ENCODE results near the gene NEU2. TPM values are rescaled to one million over a fixed set of nuclear protein-coding genes. Genes with fewer than 3 reads are reported as not detected.

NEU2 gene
- polyA plus RNA-seq, 3 donors from 2014 or later: not detected

DNA sequence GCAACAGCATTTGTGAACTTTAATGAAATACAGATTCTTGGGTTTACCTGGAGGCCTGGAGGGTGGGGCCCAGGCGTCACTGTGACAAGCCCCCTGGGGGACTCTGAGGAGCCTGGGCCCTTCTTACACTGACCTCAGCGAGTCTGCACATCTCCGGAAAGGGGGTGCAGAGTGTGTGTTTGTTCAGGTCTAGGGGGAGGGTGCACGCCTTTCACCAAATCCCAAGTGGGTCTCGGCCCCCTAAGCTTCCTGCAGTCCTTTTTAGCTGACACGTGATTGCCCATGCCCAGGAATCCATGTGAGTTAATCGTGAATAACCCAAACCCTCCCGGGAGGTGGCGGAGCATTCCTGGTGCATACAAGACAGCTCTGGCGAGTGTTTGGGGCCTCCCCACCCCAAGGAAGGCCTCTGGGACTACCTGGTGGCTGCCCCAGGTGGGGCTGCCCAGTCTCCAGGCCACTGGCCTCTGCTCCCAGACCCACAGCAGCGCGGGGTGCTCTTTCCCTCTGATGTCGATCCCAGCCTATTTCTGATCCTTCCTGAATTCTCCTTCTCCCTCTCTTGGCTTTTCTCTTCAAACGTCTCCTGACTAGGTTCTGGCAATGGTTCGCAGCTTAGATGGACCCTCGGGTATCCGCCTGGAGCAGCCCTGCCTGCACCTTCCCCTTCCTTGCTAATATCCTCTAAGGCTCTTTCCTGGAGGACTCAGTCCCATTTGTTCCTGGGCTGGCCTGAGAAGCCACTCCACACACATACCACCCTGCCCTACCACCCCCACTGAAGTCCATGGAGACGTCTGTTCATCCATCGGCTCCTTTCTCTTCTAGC, 29.4 kb upstream of the NEU2 start:
- Mint-ChIP-seq H3K27ac (no peak overlapping the region), H3K4me3 (no peak overlapping the region), H3K9me3 (no peaks in the 10 kb centered on the region), H3K27me3 (ENCODE audit: low read depth in 3 of 3) (peaks cover 0 to 7% (median 2%) of the 10 kb centered on the region in 3 donors), H3K36me3 (no peaks in the 10 kb centered on the region), H3K4me1 (no peaks in the 10 kb centered on the region)
- no peak for DNase-seq

DNA sequence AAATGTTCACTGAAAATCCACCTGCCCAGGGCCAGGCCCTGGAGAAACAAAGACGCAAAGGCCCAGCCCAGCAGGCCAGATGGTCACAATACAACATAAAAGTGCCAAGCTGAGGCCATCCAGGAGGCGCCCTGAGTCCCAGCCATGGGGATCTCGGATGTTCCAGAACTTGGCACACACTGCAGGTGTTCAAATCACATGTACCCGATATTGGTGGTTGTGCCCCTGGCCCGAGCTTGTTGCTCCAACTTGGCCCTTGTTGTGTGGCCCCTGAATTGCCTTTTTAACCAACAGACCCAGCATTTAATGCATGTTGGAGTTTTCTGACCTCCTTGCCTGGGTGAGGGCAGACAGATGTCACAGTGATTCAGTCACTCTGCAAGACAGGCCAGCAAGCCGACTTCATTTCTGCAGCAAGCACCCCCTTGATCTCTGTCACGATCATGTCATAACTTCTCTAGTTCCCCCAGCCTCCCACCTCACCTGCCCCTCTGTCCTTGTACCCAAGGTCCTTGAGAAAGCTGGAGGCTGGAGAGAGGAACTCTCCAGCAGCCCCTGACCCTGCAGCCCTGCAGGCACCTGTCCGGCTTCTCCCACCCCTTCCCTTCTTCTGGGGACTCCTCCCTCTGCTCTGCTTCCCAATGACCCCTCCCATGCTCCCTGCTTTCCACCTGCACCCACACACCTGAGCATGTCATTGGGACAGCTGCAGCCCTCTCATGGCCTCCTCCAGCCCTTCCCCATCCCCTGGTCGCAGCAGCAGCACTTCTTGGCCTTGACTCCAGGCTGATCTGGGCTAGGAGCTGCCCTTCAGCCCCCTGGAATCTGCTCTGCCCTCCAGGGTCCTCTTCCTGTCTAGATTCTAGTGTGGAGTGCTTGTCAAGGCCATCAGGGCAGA, 28.6 kb upstream of the NEU2 start:
- Mint-ChIP-seq H3K4me3 (no peak overlapping the region), H3K27me3 (ENCODE audit: low read depth in 3 of 3) (peaks cover 0 to 7% (median 2%) of the 10 kb centered on the region in 3 donors), H3K4me1 (no peaks in the 10 kb centered on the region), H3K9me3 (no peaks in the 10 kb centered on the region), H3K27ac (no peak overlapping the region), H3K36me3 (no peaks in the 10 kb centered on the region)
- no peak for DNase-seq

DNA sequence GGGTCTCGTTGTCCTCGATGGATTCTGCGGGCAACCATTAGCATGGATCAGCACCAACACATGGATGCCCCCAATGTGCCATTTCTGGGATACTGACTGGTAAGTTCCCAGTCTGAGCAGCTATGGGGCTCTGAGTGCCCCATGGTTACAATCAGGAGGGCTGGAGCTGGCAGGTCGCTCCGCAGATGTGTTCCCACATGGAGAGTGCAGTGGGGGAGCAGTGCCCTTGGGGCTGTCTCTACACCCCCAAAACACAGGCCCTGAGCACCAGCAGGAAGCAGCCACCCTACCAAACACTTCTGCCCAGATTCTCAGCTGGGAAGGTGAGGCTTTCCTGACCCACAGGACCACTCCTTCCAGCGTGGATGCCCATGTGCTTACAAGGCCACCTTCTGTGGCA, 27.4 kb upstream of the NEU2 start:
- Mint-ChIP-seq H3K4me1 (no peaks in the 10 kb centered on the region), H3K27me3 (ENCODE audit: low read depth in 3 of 3) (peaks cover 2 to 5% (median 2%) of the 10 kb centered on the region in 3 donors), H3K27ac (peak overlapping the region in 1 of 6 donors; percentile 31), H3K9me3 (no peaks in the 10 kb centered on the region), H3K36me3 (no peaks in the 10 kb centered on the region), H3K4me3 (no peak overlapping the region)
- no peak for DNase-seq

DNA sequence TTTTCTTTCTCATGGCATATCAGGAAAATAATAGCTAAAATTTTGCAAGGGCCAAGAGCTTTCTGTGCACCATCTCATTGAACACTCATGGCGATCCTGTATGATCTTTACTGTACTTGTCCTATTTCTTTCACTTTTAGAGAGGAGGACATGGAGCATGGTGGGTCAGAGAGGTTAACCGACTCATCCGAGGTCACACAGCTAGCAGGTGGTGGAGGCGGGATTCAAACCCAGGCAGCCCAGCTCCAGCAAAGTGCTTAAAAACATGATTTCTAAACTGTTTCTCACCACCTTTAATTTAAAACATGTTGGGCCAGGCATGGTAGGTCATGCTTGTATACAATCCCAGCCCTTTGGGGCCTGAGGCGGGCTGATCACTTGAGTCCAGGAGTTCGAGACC, 25.8 kb upstream of the NEU2 start:
- Mint-ChIP-seq H3K4me3 (no peak overlapping the region), H3K27ac (no peak overlapping the region), H3K36me3 (no peaks in the 10 kb centered on the region)

DNA sequence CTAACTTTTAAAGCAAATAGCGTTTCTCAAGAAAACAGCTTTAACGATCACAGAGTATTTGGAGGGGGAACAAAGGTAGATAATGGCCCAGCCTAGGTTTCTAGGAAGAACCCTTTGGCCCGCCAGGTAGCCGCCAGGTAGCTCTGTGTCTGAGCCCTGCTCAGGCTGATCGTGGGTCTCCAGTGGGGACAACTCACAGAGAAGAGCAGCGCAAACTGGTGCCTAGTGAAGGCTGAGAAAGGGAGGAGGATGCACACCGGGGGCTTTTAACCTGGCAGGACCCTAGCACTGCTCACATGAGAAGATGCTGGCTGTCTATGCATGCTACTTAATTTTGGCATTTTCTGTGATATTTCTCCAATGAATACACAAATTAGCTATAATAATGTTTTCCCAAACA, 25.2 kb upstream of the NEU2 start:
- Mint-ChIP-seq H3K36me3 (no peaks in the 10 kb centered on the region), H3K4me3 (no peak overlapping the region), H3K4me1 (no peaks in the 10 kb centered on the region), H3K27me3 (ENCODE audit: low read depth in 3 of 3) (peaks cover 2 to 3% (median 3%) of the 10 kb centered on the region in 3 donors), H3K9me3 (no peaks in the 10 kb centered on the region), H3K27ac (no peak overlapping the region)
- DNase-seq: no peak

More for the DNA sequence above, 25.8 kb upstream of the NEU2 start:
- H3K4me1 Mint-ChIP-seq: no peaks in the 10 kb centered on the region
- no peak for DNase-seq
- peaks cover 2 to 3% (median 2%) of the 10 kb centered on the region in 3 donors for H3K27me3 Mint-ChIP-seq (ENCODE audit: low read depth in 3 of 3)
- H3K9me3 Mint-ChIP-seq: no peaks in the 10 kb centered on the region

DNA sequence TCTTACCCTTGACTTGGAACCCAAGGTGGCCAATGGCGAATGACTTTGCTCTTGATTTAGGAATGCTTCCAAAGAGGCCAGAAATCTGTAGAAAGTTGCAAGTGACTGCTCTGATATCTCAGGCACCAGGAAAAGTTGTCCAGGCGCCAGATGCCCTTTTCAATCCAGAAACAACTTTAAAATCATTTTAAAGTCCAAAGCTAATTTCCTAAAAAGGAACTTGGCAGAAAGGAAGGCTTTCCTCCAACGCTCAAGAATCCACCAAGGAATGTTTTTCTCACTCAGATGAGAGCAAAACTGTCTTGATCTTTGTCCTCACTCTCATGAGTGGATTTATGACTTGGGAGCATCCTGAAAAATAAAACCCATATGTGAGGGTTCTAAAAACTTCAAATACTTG, 24.7 kb upstream of the NEU2 start:
- Mint-ChIP-seq H3K27ac (no peak overlapping the region), H3K9me3 (no peaks in the 10 kb centered on the region), H3K4me3 (no peak overlapping the region), H3K27me3 (ENCODE audit: low read depth in 3 of 3) (peaks cover 2 to 5% (median 3%) of the 10 kb centered on the region in 3 donors), H3K36me3 (no peaks in the 10 kb centered on the region), H3K4me1 (no peaks in the 10 kb centered on the region)
- no peak for DNase-seq

DNA sequence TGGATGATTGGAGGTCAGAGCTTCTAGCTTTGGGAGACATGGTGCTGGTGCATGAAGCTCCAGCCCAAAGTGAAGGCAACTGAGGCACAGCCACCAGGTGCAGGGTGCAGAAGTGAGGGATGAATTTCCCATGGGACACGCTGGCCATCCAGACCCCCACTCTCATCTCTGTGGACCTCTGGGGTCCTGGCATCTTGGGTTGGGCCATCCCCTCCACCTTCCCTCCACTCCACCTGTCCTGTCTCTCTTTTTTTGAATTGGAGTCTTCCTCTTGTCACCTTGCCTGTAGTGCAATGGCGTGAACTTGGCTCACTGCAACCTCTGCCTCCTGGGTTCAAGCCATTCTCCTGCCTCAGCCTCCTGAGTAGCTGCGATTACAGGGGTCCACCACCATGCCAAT, 22.8 kb upstream of the NEU2 start:
- no peaks in the 10 kb centered on the region for H3K36me3 Mint-ChIP-seq
- H3K27me3 Mint-ChIP-seq (ENCODE audit: low read depth in 3 of 3): peaks cover 2 to 3% (median 3%) of the 10 kb centered on the region in 3 donors
- no peak overlapping the region for H3K4me3 Mint-ChIP-seq
- no peaks in the 10 kb centered on the region for H3K4me1 Mint-ChIP-seq
- DNase-seq: no peak
- no peaks in the 10 kb centered on the region for H3K9me3 Mint-ChIP-seq
- H3K27ac Mint-ChIP-seq: no peak overlapping the region

DNA sequence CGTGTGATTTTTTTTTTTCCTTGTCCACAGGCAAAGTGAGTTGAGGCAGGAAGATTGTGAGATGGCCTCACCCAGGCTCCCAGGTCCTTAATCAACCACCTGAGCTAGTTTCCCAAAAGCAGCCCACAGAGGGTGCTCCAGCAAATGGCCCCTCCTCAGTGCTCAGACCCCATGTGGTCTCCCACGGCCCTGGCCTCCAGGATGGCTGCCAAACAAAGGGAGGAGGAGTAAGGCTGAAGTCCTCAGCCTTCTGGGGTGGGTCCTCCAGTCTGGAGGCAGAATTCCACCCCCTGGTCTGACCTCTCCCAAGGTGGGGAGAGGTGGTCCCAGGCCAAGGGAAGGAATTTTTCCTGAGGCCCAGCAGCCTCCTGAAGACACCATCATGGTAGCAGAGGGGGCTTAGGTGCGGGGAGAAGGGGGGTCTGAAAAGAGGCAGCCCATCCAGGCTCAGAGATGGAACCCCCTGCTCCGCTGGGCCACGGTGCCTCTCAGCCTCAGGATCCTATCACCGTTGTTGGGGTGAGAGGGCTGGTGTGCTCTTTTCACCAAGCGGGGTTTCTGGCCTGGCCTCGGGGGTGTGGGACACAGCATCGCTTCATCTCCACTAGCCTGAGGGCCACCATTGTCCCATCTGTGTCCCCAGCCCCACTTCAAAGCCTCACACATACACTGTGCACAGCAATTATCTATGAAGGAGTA, 21.8 kb upstream of the NEU2 start:
- no peak for DNase-seq
- Mint-ChIP-seq H3K4me1 (no peaks in the 10 kb centered on the region), H3K27me3 (ENCODE audit: low read depth in 3 of 3) (peaks cover 2 to 3% (median 3%) of the 10 kb centered on the region in 3 donors), H3K9me3 (no peaks in the 10 kb centered on the region), H3K36me3 (no peaks in the 10 kb centered on the region), H3K4me3 (no peak overlapping the region), H3K27ac (no peak overlapping the region)

DNA sequence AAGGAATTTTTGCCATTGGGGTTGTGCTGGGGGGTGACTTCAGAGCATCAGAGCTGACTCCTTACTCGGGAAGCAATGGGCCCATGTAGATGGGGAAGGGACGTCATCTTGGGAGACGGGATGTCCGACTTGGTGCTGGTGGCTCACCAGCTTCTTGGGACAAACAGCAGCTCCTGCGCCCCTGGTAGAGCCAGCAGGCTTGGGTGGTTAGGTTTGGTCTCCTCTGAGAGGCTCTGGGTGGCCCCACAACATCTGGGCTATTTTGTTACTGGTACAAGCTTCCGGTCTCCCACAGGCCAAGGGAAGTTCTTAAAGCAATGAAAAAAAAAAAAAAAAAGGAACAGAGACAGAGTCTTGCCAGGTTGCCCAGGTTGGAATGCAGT, 21.2 kb upstream of the NEU2 start:
- Mint-ChIP-seq H3K9me3 (no peaks in the 10 kb centered on the region), H3K4me3 (no peak overlapping the region), H3K36me3 (no peaks in the 10 kb centered on the region), H3K27ac (no peak overlapping the region), H3K27me3 (ENCODE audit: low read depth in 3 of 3) (peaks cover 3 to 4% (median 3%) of the 10 kb centered on the region in 3 donors), H3K4me1 (no peaks in the 10 kb centered on the region)
- no peak for DNase-seq

DNA sequence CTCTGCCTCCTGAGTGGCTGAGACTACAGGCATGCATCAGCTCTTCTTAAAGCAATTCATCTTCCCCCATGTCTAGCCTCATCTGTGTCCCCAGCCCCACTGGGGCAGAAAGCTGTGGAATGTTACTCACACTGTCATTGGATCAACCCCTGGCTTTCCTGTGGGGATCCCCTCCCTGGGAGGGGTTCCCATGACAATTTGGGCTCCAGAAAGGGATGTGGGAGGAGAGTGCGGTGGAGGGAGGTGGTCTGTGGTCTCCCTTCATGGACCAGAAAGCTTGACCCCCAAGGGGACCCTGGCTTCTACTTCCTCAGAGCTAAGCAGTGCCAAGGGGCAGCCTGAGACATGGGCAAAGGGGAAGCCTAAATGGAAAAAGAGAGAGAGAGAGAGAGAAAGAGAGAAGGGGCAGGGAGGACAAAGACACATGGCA, 20.8 kb upstream of the NEU2 start:
- Mint-ChIP-seq H3K36me3 (no peaks in the 10 kb centered on the region), H3K4me1 (no peaks in the 10 kb centered on the region), H3K27ac (no peak overlapping the region), H3K9me3 (no peaks in the 10 kb centered on the region), H3K4me3 (no peak overlapping the region), H3K27me3 (ENCODE audit: low read depth in 3 of 3) (peaks cover 2 to 3% (median 3%) of the 10 kb centered on the region in 3 donors)
- DNase-seq: no peak

DNA sequence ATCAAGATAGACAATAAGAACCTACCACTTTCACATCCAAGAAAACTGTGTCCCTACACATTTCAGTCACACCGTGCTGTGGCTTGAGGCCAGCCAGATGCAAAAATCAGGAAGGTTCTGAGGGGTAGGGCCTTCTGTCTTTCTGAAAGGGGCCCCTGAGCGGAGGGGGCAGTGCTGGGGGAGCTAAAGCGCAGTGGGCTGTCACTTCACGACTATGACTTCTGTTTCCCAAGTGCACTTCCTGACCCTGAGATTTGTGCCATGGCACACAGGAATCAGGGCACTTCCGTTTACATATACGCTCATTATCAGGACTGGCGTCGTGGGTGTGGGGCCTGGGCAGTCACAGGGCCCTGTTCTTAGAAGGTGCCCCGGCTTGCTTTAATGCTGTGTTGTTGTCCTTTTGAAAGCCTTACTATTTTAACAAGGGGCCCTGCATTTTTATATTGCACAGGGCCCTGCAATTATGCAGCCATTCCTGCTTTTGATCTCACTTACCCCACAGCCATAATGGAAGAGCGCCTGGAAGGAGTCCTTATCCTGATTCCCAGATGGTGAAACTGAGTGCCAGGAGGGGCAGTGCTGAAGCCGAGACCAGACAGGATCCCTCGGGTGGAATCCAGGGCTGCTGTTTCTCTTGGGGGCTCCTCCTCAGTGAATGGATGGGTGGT, 20.0 kb upstream of the NEU2 start:
- H3K27ac Mint-ChIP-seq: no peak overlapping the region
- H3K36me3 Mint-ChIP-seq: no peaks in the 10 kb centered on the region
- H3K4me3 Mint-ChIP-seq: no peak overlapping the region
- H3K27me3 Mint-ChIP-seq (ENCODE audit: low read depth in 3 of 3): peaks cover 2 to 3% (median 3%) of the 10 kb centered on the region in 3 donors
- H3K9me3 Mint-ChIP-seq: no peaks in the 10 kb centered on the region
- no peaks in the 10 kb centered on the region for H3K4me1 Mint-ChIP-seq
- DNase-seq: no peak

DNA sequence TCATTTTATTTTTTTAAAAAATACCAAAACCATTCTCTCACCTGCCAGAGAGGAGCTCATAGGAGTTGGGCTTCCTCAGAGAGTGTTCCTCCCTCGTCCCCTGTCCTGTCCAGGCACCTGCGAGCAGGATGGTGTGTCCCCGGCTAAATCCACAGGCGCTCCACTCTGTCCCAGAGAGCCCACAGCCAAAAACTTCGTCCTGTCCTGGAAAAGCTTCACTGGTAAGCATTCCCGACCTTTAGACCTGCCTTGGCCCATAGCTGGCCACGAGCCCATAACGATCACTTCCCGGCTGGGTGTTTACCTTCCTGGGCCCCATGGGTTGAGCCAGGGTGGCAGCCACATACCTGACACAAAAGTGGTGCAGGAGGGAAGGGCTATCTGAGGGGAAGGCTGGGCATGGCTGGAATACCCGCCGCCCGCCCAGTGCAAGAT, 19.4 kb upstream of the NEU2 start, which contains the start of gene NGEF:
Gene NGEF (minus strand): TSS at position 230 of the 435 bp plus-strand sequence. CDS start 38,366 bp downstream, outside the sequence.
- no peak within 1 kb of the TSS for H3K27ac Mint-ChIP-seq
- H3K4me3 Mint-ChIP-seq: no peak within 1 kb of the TSS
- no peak for DNase-seq
- H3K27me3 Mint-ChIP-seq (ENCODE audit: low read depth in 3 of 3): peaks cover 2 to 3% (median 3%) of the 10 kb centered on the region in 3 donors
- H3K36me3 Mint-ChIP-seq: no peaks in the 10 kb centered on the region
- H3K4me1 Mint-ChIP-seq: no peaks in the 10 kb centered on the region
- no peaks in the 10 kb centered on the region for H3K9me3 Mint-ChIP-seq

DNA sequence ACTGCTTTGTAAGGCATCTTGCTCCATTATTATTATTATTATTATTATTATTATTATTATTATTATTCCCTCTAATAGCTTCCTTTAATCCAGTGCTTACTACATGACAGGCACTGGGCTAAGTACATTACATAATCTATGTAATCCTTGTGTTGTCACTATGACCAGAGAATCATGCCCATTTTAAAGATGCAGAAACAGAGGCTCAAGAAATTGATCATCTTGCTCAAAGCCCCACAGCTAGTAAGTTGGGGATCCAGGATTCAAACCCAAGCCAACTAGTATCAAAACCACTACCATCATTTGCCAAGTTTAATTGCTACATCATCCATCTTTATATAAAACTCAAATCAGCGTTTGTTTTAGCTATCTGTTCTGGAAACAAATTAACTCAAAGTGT, 18.8 kb upstream of the NEU2 start:
- no peak overlapping the region for H3K4me3 Mint-ChIP-seq
- H3K4me1 Mint-ChIP-seq: no peaks in the 10 kb centered on the region

More for the DNA sequence above, 18.8 kb upstream of the NEU2 start:
- Mint-ChIP-seq H3K9me3 (no peaks in the 10 kb centered on the region), H3K27ac (no peak overlapping the region), H3K36me3 (no peaks in the 10 kb centered on the region), H3K27me3 (ENCODE audit: low read depth in 3 of 3) (peaks cover 2 to 3% (median 3%) of the 10 kb centered on the region in 3 donors)
- no peak for DNase-seq

Measured in immature natural killer cell (primary cell).